ENCODE data around the gene ILF3.

The ILF3 gene

DNA sequence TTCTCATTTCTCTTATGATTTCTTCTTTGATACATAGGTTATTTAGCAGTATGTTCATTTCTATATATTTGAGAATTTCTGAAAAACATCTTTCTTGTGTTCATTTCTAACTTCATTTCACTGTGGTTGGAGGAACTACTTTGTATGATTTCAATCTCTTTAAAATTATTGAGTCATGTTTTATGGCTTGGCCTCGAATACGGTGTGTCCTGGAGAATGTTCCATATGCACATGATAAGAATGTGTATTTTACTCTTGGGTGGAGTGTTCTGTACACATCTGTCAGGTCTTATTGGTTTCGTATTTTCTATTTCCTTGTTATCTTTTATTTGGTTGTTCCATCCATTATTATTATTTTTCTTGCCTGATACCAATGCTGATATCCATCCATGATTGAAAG, 86.7 kb downstream of the ILF3 start:
- no peak for DNase-seq

Measured in KG1 (cell line).